ENCODE data around the gene TMEM212. TPM values are rescaled to one million over a fixed set of nuclear protein-coding genes. Genes with fewer than 3 reads are reported as not detected.

Gene TMEM212
- polyA plus RNA-seq, 1 donor (not counting 4 experiments of a cell fraction or from before 2014, with no cell fraction given): not detected

DNA sequence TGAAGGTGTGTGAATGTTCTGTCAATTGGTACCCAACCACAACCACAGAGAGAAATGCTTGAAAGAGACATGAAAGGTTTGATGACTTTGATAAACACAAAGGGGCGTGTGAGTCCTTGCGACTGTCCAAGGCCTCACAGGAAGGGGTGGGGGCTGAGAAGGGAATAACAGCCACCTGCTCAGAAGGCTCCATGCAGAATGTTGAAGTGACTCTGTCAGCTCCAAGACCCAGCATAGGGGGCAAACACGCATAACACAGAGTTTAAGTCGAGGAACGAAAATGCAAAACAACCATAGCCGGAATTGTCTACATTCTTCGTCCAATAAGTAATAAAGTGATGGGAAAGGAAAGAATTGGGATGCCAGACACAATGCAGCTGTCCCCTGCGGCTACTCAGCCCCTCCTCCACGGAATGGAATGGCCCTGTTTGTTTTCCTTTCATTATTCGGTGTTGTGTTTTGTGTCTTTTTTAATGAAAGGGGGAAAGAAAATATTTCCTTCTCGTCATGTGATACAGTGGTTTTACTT is 19.9 kb downstream of the TMEM212 start:
- H3K9ac ChIP-seq (ENCODE audit: control insufficient read depth, extremely low read depth, insufficient read depth, low read length): no peak overlapping the region
- no peaks in the 10 kb centered on the region for H3K9me1 ChIP-seq (ENCODE audit: control insufficient read depth, extremely low read depth, insufficient read depth, low read length)
- no peaks in the 10 kb centered on the region for H4K20me1 ChIP-seq (ENCODE audit: control insufficient read depth, extremely low read depth, insufficient read depth, low read length)
- dilution Hi-C loops (cut with MboI; ENCODE audit: extremely low pct_ligation_motif_present, low sequenced_read_pairs): no loop called here
- TF ChIP-seq, protein P1, sequence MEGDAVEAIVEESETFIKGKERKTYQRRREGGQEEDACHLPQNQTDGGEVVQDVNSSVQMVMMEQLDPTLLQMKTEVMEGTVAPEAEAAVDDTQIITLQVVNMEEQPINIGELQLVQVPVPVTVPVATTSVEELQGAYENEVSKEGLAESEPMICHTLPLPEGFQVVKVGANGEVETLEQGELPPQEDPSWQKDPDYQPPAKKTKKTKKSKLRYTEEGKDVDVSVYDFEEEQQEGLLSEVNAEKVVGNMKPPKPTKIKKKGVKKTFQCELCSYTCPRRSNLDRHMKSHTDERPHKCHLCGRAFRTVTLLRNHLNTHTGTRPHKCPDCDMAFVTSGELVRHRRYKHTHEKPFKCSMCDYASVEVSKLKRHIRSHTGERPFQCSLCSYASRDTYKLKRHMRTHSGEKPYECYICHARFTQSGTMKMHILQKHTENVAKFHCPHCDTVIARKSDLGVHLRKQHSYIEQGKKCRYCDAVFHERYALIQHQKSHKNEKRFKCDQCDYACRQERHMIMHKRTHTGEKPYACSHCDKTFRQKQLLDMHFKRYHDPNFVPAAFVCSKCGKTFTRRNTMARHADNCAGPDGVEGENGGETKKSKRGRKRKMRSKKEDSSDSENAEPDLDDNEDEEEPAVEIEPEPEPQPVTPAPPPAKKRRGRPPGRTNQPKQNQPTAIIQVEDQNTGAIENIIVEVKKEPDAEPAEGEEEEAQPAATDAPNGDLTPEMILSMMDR (optimal IDR thresholded peaks at IDR 0.05 in 1 of 3, IDR thresholded peaks at IDR 0.05 in 1 of 3, conservative IDR thresholded peaks at IDR 0.05 in 1 of 3; ENCODE audit: extremely low read depth in 1 of 3, insufficient read depth in 2 of 3, low read length in 3 of 3): no peak
- no peak for TF ChIP-seq EZH2 (IDR thresholded peaks at IDR 0.05; ENCODE audit: low read length)
- no peak overlapping the region for H3K4me3 ChIP-seq (ENCODE audit: control insufficient read depth in 2 of 3, extremely low read depth in 1 of 3, insufficient read depth in 2 of 3, low read depth in 1 of 3, low read length in 3 of 3)
- H3K4me2 ChIP-seq (ENCODE audit: control insufficient read depth, extremely low read depth, insufficient read depth, low read depth, low read length): no peak overlapping the region
- H3K9me3 ChIP-seq (ENCODE audit: control insufficient read depth, low read depth, low read length): no peaks in the 10 kb centered on the region
- no peak for FAIRE-seq
- H2AFZ ChIP-seq (ENCODE audit: control insufficient read depth, low read length): no peak overlapping the region
- no peaks in the 10 kb centered on the region for H3K4me1 ChIP-seq (ENCODE audit: control insufficient read depth, extremely low read depth, insufficient read depth, low read length)
- H3K36me3 ChIP-seq (ENCODE audit: control insufficient read depth in 2 of 2, extremely low read depth in 1 of 2, insufficient read depth in 2 of 2, low read length in 2 of 2): no peaks in the 10 kb centered on the region
- DNase-seq (ENCODE audit: low read depth, low spot score): no peak
- H3K27me3 ChIP-seq (ENCODE audit: control insufficient read depth, extremely low read depth, insufficient read depth, low read length): no peaks in the 10 kb centered on the region
- H3K79me2 ChIP-seq (ENCODE audit: control insufficient read depth, insufficient read depth, low read length): no peaks in the 10 kb centered on the region
- H3K27ac ChIP-seq (ENCODE audit: control insufficient read depth, insufficient read depth, low read length): no peak overlapping the region

GRCh38 chr3:171863920-171864319 is 20.8 kb downstream of the TMEM212 start:
- no peak overlapping the region for H3K9ac ChIP-seq (ENCODE audit: control insufficient read depth, extremely low read depth, insufficient read depth, low read length)
- H3K4me3 ChIP-seq (ENCODE audit: control insufficient read depth in 2 of 3, extremely low read depth in 1 of 3, insufficient read depth in 2 of 3, low read depth in 1 of 3, low read length in 3 of 3): no peak overlapping the region
- no peaks in the 10 kb centered on the region for H3K9me3 ChIP-seq (ENCODE audit: control insufficient read depth, low read depth, low read length)
- no peaks in the 10 kb centered on the region for H3K4me1 ChIP-seq (ENCODE audit: control insufficient read depth, extremely low read depth, insufficient read depth, low read length)
- H3K27me3 ChIP-seq (ENCODE audit: control insufficient read depth, extremely low read depth, insufficient read depth, low read length): no peaks in the 10 kb centered on the region
- no peaks in the 10 kb centered on the region for H3K9me1 ChIP-seq (ENCODE audit: control insufficient read depth, extremely low read depth, insufficient read depth, low read length)
- no peaks in the 10 kb centered on the region for H3K79me2 ChIP-seq (ENCODE audit: control insufficient read depth, insufficient read depth, low read length)
- no peak overlapping the region for H3K4me2 ChIP-seq (ENCODE audit: control insufficient read depth, extremely low read depth, insufficient read depth, low read depth, low read length)
- dilution Hi-C loops (cut with MboI; ENCODE audit: extremely low pct_ligation_motif_present, low sequenced_read_pairs): no loop called here
- no peaks in the 10 kb centered on the region for H3K36me3 ChIP-seq (ENCODE audit: control insufficient read depth in 2 of 2, extremely low read depth in 1 of 2, insufficient read depth in 2 of 2, low read length in 2 of 2)
- no peak overlapping the region for H2AFZ ChIP-seq (ENCODE audit: control insufficient read depth, low read length)
- no peaks in the 10 kb centered on the region for H4K20me1 ChIP-seq (ENCODE audit: control insufficient read depth, extremely low read depth, insufficient read depth, low read length)
- no peak overlapping the region for H3K27ac ChIP-seq (ENCODE audit: control insufficient read depth, insufficient read depth, low read length)
- no peak for DNase-seq (ENCODE audit: low read depth, low spot score)
- TF ChIP-seq, protein P1 (optimal IDR thresholded peaks at IDR 0.05 in 1 of 3, IDR thresholded peaks at IDR 0.05 in 1 of 3, conservative IDR thresholded peaks at IDR 0.05 in 1 of 3; ENCODE audit: extremely low read depth in 1 of 3, insufficient read depth in 2 of 3, low read length in 3 of 3): no peak
- no peak for TF ChIP-seq EZH2 (IDR thresholded peaks at IDR 0.05; ENCODE audit: low read length)
- FAIRE-seq: no peak
